Measurements from ENCODE around the gene SLC35G1. TPM values are rescaled to one million over a fixed set of nuclear protein-coding genes. Genes with fewer than 3 reads are reported as not detected.
A peak's percentile ranks its signal among the peaks of the same experiment; 100 is the strongest.

SLC35G1 gene
- total RNA-seq, 1 experiment from 2014 or later, result 4.2 TPM

DNA sequence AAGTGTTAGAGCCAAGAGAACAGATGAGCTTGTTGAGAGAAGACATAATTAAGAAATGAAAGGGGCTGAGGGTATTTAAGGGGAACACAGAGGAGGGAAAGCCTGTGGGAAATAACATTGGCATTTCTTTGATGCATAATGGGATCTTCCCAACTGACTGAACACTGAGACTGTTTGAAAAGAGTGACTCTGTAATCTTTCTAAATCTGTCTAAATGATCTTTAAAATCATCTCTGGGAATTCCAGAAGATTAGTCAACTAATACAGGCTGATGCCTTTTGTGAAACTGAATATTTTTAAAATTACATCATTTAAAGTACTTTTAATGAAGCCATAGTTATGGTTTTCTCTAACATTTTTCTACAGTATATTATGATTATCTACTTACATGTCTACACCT, 17.4 kb upstream of the SLC35G1 start:
- DNase-seq (ENCODE audit: low read depth), result no peak

DNA sequence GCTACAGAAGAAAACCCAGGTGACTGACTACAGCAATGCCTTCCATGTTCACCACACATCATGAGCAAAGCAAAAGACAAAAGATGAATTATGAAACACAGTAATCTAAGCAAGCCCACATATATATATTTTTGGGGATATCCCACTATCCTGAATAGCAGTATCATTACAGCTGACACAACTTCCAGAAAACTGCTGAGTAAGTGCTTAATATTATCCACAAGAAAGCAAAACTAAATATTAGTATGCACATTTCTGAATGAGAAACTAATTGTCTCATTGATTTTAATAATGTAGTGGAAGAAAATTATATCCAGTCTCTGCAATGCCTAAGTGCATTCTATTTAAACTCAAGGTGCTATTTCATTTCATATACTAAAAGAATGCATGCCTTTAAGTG, 14.5 kb upstream of the SLC35G1 start:
- no peak for DNase-seq (ENCODE audit: low read depth)

DNA sequence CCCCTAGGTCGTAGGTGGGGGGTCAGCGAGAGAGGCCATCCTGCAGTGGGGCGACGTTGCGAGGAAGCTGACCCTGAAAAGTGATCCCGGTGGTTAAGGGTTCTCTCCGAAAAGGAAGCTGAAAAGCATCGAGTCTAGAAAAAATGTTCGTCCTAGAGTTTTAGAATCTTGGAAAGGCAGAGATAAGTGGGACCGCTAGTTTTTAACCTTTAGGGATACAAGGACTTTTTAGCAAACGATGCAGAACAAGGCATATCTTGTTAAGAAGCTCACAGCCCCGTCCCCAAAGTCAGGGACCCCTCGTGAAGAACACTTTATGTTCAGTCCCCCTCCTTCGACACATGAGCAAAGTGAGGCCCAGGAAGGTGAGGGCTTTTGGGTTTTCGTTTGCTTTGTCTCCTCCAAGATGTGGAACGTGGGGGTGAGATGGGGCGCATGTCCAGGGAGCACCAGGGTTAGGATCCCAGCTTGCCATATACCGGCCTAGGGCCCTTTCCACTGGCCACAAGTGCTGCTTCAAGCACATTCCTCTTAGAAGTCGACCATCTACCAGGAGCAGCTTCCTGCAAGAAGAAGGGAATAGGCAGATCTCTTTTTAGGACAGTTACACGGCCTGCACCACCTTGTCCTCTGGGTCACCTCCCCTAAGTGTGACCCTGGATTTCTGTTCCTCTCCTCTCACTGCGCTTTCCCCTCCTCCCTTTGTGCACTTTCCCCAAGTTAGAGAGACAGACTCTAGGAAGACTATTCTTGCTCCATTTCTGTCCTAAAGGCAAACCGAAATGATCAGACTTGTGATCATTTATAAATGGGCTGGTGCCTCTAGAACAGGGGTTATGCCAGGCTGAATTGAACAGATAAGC, 969 bp downstream of the SLC35G1 start:
- DNase-seq (ENCODE audit: low read depth), result peak; percentile 8

DNA sequence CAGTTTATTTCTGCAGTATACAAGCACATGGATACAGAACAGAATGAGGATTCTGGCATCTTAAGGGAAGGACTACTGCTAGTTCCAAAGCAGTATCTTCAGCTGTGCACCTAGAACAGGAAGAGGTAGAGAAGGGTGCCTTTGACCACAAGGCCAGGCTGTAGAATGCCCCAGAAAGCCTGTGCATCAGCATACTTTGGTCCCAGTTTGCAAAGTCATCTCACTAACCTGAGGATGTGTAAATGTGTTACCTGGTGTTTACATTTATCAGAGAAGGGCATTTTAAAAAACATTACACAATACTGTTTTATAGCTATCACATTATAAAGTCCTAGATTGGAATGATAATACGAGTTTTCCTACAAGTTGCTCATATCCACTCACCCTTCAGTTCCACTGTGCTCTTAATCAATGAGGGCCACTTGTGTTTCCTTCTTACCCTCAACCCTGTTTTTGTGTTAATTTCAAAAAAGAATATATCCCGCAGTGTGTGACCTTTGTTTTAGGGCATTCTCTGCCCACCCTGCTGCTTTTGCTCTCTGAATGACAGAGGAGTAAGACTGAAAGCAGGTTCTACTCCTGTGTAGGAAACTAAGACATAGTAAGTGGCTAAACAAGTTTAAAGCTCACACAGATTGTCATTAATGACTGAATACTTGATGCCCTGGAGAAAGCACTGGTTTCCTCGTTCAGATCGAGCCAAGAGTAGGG, 3.4 kb downstream of the SLC35G1 start:
- DNase-seq (ENCODE audit: low read depth), result no peak

DNA sequence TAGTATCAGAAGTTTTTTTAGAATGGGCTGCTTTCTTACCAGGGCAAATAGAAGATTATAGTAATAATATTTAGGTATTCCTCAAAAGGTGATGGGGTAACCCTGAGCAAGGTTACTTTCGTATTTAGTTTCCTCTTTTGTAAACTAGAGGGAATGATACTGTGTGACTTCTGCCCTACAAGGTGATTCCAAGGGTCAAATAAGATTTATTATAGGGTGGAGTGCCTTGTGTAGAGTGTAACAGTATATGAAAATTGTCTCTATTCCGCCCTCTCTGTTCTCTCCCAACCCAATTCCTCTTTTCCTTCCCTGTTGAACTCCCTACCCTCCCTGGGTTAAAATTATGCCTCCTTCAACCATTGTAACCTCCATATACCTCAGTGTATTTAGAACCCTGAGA, 5.3 kb downstream of the SLC35G1 start:
- DNase-seq (ENCODE audit: low read depth), result no peak

DNA sequence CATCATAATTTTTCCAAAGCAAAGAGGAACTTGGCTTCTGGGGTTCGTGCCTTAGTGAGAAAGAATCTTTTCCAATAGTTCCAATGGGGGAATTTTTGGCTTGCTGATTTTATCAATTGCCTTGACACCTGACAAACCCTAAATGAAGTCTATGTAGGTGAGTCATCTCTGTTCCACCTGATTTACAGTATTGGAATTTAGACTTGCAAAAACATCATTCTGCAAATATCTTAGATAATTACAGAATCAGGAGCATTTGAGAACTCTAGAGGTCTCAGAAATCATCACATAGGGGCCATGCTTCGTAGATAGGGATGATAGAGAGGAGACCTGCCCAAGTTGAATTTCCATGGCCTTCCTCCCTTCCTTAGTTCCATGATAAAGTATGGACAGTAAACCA, 9.3 kb downstream of the SLC35G1 start:
- DNase-seq (ENCODE audit: low read depth), result no peak

DNA sequence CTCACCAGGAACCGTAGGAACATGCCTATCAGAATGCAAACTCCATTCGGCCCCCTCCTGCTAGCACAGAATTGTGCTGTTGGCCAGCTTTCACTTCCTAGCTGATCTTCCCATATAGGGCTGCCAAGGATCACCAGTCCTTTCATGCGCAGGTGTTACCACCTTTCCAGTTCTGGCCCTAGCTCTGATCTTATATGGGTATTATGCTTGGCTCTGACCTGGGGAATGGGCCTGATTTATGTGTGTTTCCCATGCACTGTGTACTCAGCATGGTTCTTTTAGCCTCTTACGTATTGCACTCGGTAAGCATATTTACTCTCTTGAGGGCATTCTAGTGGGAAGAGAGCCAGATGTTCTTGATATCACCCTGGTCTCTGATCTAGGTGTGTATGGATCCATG, 11.1 kb downstream of the SLC35G1 start:
- no peak for DNase-seq (ENCODE audit: low read depth)

DNA sequence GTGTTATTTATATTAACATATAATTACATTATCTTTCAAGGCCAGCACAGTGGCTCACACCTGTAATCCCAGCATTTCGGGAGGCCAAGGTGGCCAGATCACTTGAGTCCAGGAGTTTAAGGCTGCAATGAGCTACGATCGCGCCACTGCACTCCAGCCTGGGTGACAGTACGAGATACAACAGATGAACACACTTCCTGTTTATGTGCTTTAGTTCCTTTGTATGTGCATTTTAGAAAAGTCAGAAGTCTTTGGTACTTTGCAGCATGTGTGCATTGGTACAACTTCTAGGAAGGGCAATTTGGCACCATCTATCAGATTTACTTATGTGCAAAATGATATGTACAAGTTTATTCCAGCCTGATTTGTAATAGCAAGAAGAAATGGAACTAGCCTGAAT, 13.3 kb downstream of the SLC35G1 start:
- DNase-seq (ENCODE audit: low read depth), result no peak

DNA sequence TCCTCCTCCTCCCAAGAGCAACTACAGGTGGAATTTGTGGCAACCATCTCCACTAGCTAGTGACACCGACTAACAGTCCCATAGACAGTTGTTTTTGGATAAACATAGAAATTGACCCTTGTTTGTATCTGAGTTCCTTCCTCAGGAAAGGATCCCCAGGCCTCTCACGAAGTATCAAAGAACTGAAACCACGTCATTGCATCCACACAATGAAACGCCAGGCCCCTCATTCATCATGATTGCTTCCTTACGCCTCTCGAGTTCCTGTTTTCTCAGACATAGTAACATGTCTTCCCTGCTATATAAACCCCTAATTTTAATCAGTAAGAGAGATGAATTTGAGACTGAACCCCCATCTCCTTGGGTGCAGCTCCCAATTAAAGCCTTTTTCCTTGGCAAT, 18.1 kb downstream of the SLC35G1 start:
- DNase-seq (ENCODE audit: low read depth), result no peak

DNA sequence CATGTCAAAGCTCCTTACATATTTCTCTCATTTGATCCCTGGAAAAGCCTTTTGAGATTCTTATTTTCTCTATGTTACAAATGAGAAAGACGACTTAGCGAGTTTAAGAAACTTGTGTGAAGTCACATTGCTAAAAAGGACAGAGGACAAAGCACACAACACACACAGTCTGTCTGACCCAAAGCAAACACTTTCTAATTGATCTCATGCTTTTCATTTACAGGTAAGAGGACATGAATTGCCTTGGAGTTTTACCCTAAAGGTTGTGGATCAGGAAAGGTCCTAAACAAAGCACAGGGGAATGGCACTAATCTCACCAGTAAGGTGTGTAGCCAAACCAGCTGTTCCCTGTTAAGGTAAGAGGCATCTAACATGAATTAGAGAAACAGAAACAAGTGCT, 18.7 kb downstream of the SLC35G1 start:
- no peak for DNase-seq (ENCODE audit: low read depth)

DNA sequence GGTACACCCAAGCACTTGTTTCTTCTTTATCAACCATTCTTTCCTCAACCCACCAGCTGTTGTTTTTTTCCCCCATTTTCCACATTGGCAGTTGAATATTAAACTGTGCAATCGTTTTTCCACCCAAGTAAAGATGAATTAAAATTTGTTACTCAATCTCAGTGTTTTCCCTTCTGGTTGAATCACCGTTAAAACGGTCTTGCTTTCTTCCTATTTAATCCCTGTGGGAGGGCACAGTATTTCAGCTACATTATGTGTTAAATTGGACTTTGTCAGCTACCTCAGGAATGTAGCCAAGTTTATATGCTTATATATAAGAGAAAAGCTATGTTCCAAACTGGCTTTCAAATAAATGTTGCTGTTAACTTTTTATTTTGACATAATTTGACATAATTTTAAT, 19.9 kb downstream of the SLC35G1 start:
- no peak for DNase-seq (ENCODE audit: low read depth)

DNA sequence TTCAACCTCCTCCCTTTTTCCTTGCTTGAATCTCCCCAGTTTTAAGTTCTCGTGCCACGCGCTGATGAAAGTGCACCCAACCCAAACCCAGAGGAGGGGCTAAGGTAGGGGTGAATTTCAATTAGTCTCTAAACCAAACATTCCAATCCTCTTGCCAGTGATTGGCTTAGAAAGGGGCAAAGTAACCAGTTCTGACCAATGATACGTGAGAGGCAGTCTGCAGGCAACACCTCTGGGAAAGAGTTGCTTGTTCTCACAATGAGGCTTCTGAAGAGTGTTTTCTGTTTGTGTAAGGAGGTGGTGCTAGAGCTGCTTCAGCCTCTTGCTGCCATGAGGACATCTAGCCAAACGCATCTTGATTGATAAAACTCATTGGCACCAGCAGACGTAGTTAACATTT, 21.8 kb downstream of the SLC35G1 start:
- DNase-seq (ENCODE audit: low read depth), result no peak

DNA sequence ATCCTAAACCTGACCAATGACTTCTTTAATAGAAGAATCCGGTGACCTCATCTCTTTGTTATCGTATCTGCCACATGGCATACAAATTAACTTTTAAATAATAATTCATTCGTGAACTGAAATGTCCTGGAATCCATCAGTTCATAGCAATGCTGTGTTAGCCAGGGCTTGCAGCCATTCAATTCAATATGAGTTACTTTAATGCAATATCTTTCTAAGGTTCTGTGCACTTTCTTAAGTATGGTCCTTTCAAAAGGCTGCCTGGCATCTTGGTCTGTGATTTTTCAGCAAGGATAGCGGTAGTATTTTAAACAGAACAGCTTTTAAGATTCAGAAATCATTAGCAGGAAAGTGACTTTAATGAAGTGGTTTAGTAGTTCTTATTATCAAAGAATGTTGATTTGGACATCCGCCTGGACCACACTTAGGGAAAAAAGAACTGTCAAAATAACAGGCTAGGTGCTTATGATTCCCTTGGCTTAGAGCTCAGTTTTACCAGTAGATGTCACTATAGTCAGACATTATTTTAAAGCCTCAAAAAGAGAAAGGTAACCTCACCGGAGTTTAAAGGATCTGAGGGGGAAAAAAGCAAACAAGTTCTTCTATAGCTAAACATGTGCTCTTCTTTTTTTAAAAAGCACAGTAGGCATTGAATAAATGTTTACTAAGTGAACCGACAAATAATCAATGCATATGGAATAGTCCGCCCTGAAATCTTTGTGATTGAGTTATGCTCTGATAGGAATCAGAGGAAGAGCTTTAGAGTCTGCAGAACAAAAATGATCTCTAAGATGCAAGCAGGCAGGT, 22.7 kb downstream of the SLC35G1 start:
- DNase-seq (ENCODE audit: low read depth), result peak; percentile 13

DNA sequence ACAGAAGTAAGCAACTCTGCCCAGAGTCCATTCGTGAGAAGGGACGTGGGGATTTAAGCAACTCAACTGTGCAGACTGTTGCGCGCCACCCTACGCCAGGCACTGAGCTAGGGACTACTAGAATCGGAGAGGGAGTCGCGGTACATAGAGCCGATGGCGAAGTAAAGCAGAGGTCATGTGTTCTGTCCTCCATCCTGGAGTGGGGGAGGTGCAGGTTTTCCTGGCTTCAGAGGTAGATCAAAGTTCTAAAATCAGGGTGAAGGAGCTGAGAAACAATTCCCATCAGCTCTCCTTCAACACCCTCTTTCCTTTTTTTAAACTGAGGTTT, 23.2 kb downstream of the SLC35G1 start:
- DNase-seq (ENCODE audit: low read depth), result no peak

DNA sequence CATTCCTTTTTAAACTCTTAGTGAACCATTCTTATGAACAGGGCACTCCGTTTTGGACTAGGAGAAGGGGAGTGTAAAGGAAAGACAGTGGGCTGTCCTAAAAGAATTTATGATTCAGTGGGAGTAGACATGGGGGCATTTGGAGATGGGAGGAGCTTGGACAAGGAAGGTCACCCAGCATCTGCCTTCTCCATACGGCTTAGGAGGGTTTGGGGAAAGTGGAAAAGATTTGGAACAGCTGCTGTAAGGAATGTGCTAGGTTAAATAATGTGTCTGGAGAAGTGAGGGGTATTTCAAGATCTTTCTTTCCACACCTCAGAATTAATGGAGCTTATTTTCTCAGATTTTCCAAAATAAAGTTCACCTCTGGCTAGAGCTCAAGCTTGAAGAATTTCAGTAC, 24.0 kb downstream of the SLC35G1 start:
- DNase-seq (ENCODE audit: low read depth), result no peak

DNA sequence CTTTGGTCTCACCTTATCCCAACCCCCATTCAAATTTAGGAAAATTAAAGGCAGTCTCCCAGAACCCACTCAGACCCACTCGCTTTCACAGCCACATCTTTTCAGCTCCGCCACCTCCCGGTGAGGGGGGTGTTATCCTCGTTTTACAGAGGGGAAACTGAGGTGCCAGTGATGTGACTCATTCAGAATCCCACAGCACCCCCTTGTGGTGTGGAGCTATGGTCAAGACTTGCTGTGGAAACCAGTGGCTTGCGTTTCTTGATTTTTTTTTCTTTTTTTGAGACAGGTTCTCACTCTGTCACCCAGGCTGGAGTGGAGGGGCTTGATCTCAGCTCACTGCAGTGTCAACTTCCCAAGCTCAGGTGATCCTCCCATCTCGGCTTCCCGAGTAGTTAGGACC, 27.6 kb downstream of the SLC35G1 start:
- no peak for DNase-seq (ENCODE audit: low read depth)

DNA sequence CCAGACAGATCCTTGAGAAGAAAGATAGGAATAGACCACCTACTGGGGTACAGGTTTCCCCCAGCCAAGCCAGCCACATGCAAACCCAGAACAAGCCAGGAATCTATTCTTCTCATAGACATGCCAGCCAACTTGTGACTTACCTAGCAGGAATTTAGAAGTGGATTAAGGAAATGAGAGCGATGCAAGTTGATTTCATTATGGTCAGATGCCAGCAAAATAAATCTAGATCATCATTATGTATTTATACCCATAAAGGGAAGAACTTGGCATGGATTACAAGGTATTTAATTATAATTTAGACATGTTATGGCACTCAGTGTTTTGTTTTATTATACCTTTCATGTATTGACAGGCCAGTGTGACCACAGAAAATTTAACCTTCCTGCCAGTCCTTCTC, 32.8 kb downstream of the SLC35G1 start:
- no peak for DNase-seq (ENCODE audit: low read depth)

DNA sequence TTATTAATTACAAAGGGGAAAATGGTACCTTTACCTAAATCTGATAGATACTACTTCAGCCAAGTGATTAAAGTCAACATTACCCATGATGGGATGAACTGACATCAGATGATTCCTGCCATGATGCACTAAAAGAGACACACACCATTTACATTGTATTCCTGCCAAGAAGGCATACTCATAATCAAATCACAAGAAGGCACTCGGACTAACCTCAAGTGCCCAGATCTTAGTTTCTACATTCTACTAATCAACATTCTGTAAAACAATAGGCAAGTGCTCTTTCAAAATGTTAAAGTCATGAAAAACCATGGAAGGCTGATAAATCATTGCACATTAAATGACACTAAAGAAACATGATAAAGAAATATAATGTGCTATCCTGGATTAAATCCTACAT, 44.4 kb downstream of the SLC35G1 start:
- DNase-seq (ENCODE audit: low read depth), result no peak

DNA sequence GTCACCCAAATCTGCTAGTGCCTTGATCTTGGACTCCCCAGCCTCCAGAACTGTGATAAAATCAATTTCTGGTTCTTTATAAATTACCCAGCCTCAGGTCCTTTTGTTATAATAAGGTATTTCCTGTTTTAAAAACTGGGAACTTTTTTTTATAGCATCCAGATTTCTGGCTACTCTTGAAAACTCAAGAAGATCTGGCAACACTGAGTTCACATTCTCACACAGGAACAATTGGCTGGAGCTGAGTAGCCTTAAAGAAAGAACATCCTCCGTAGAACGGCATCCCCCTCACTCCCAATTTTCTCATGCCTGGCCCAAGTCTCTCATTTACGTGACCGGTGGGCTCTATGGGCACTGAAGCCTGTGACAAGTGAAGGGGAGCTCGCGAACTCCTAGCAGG, 47.1 kb downstream of the SLC35G1 start:
- DNase-seq (ENCODE audit: low read depth), result no peak

DNA sequence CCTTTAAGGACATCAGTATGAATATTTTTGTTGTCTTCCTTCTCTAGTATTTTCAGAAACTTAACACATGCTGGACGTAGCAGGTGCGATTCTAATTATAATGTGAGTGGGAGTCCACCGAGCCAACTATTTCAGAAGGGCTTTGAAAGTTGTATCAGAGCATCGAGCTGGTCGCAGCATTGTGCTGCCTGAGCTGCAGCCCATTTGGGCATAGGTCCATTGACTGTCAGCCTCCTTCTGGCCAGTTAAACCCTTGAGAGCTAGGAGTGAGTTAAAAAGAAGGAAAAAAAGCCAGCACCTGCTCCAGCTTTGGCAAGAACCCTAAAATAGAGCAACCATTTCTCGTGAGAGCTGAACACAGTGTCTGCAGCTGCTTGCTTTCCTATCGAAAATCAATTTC, 47.8 kb downstream of the SLC35G1 start:
- DNase-seq (ENCODE audit: low read depth), result no peak

DNA sequence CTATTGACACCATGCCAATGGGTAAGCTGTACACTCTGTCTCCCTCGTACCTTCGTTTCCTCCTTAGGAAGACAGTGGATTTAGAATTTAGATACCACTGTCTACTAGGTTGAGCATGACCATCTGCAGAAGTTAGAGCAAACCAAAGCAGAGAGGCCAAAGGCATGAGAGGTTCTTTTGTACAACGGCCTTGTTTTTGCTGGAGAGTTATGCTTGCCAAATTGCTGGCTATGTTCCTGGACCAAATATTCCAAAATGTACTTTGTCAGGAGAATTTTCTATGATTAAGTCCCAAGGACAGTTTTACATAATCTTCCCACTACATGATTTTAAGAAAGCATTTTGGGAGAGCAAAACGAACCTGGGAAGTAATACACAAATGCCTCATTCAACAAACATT, 52.0 kb downstream of the SLC35G1 start:
- DNase-seq (ENCODE audit: low read depth), result no peak

DNA sequence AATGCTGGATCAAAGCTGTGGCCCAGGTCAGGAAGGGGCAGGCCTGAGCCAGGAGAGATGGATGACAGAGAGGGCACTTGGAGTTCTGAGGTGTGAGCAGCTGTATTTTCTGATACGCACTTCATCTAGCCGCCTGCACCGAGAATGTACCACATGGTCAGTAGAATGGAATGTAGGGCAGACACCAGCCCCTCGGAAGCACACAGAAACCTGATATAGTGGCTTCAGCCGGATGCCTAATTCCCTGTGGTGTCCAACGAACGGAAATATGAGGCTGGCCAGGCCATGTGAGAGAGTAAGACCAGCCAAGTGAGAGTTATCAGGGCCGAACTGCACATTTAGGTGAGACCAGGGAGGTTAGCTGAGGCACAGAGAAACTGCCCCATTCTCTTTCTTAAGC, 53.3 kb downstream of the SLC35G1 start:
- DNase-seq (ENCODE audit: low read depth), result peak; percentile 77

DNA sequence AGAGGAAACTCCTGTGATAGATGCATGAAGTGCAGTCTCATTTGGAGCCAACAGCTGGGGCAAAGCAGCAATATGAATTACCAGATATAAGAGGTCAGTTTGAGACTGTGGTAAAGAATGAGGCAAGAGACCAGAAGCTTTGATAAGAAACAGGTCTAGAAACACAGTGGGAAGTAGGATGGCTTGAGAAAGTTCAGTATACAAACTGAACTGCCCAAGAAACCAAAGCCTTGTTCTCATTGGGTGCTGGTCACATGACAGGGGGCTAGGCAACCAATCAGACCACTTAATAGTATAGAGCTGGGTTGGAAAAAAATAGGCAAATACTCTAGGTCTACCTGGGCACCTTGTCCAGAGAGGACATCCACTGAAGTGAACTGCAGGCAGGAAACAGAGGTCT, 53.7 kb downstream of the SLC35G1 start:
- DNase-seq (ENCODE audit: low read depth), result no peak

Data from RPMI7951 (cell line).